Measurements from ENCODE around the gene C16orf87. TPM values are rescaled to one million over a fixed set of nuclear protein-coding genes. Genes with fewer than 3 reads are reported as not detected.

The C16orf87 gene
- total RNA-seq, 4 donors from 2014 or later: 5.1 to 13.3 (median 6.2) TPM

DNA sequence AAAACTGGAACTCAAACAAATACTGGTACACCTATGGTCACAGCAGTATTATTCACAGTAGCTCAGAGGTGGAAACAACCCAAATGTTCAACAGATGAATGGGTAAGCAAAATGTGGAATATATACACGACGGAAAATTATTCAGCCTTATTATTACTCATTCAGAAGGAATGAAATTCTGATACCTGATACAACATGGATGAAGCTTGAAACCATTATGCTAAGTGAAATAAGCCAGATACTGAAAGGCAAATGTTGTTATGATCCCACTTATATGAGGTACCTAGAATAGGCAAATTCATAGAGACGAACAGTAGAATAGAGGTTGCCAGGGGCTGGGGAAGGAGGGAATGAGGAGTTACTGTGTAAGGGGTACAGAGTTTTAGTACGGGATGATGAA is 55.8 kb downstream of the C16orf87 start:
- Histone ChIP-seq H3K36me3 (no peaks in the 10 kb centered on the region), H3K27ac (no peak overlapping the region), H3K4me1 (no peaks in the 10 kb centered on the region), H3K4me3 (replicated peaks in 1 of 3) (no peak overlapping the region), H3K27me3 (no peaks in the 10 kb centered on the region), H3K9me3 (no peaks in the 10 kb centered on the region)
- intact Hi-C loops (cut with DNase I): no loop called here
- no peak for TF ChIP-seq POLR2A (IDR thresholded peaks at IDR 0.05)
- TF ChIP-seq, protein P1, sequence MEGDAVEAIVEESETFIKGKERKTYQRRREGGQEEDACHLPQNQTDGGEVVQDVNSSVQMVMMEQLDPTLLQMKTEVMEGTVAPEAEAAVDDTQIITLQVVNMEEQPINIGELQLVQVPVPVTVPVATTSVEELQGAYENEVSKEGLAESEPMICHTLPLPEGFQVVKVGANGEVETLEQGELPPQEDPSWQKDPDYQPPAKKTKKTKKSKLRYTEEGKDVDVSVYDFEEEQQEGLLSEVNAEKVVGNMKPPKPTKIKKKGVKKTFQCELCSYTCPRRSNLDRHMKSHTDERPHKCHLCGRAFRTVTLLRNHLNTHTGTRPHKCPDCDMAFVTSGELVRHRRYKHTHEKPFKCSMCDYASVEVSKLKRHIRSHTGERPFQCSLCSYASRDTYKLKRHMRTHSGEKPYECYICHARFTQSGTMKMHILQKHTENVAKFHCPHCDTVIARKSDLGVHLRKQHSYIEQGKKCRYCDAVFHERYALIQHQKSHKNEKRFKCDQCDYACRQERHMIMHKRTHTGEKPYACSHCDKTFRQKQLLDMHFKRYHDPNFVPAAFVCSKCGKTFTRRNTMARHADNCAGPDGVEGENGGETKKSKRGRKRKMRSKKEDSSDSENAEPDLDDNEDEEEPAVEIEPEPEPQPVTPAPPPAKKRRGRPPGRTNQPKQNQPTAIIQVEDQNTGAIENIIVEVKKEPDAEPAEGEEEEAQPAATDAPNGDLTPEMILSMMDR (IDR thresholded peaks at IDR 0.05): no peak
- no peak for DNase-seq
- 86 to 90% methylated on average over 4 of the region's 4 CpGs for WGBS, 2 donors

DNA sequence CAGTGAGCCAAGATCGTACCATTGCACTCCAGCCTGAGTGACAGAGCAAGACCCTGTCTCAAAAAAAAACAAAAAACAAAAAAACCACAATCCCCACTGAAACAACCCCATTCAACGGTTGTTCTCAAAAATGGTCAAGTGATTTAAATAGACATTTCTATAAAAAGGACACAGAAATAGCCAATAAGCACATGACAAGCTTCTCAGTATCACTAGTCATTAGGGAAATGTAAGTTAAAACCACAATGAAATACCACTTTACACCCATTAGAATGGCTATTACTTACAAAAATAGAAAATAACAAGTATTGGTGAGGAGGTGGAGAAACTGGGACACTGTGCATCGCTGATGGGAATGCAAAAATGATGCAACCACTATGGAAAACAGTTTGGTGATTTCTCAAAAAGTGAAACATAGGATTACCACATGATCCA is 56.2 kb downstream of the C16orf87 start:
- WGBS, 2 donors: 77 to 85% methylated on average over 3 of the region's 3 CpGs
- Histone ChIP-seq H3K4me3 (replicated peaks in 1 of 3) (no peak overlapping the region), H3K27ac (no peak overlapping the region), H3K4me1 (no peaks in the 10 kb centered on the region), H3K36me3 (no peaks in the 10 kb centered on the region), H3K9me3 (no peaks in the 10 kb centered on the region), H3K27me3 (no peaks in the 10 kb centered on the region)
- intact Hi-C loops (cut with DNase I): no loop called here
- no peak for TF ChIP-seq POLR2A (IDR thresholded peaks at IDR 0.05)
- TF ChIP-seq, protein P1 (IDR thresholded peaks at IDR 0.05): no peak
- no peak for DNase-seq

DNA sequence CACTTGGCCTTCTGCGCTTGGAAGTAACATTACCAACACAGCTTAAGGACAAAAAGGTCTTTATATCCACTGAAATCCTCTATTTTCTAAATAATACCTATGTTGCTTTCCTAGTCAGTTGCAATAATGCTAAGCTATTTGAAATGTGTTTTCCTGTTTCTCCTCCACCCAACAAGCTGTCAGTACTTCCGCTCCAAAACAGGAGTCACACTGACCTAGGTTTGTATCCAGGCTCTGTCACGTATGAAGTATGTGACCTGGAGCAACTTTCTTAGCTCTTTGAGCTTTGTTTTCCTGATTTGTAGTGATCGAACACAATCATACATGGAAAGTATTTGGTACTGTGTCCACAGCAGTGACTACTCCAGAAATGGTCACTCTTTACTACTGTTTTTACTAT is 58.5 kb downstream of the C16orf87 start:
- Histone ChIP-seq H3K27me3 (no peaks in the 10 kb centered on the region), H3K36me3 (no peaks in the 10 kb centered on the region), H3K4me1 (no peaks in the 10 kb centered on the region), H3K27ac (no peak overlapping the region), H3K9me3 (no peaks in the 10 kb centered on the region), H3K4me3 (replicated peaks in 1 of 3) (no peak overlapping the region)
- TF ChIP-seq, protein P1 (IDR thresholded peaks at IDR 0.05): no peak
- TF ChIP-seq POLR2A (IDR thresholded peaks at IDR 0.05): no peak
- DNase-seq: no peak
- intact Hi-C loops (cut with DNase I): no loop called here
- 80 to 84% methylated on average over 4 of the region's 4 CpGs for WGBS, 2 donors

DNA sequence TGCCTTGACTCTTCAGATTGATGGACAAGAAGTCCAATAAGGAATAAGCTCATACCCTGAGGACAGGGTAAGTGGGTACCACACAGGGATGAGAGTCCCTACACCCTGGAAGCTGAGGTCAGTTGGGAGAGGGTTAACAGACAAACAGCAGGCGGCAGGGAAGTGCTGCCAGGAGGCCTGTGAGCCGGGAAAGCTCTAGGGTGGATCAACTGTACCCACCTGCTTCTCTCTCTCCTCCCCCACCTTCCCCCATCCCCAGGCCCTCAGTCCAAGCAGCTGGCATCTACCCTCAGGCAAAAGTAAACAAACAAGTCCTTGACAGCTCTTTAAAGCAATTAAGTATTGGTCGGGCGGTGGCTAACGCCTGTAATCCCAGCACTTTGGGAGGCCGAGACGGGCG is 62.2 kb downstream of the C16orf87 start:
- no peak for DNase-seq
- TF ChIP-seq, protein P1 (IDR thresholded peaks at IDR 0.05): no peak
- TF ChIP-seq POLR2A (IDR thresholded peaks at IDR 0.05): no peak

DNA sequence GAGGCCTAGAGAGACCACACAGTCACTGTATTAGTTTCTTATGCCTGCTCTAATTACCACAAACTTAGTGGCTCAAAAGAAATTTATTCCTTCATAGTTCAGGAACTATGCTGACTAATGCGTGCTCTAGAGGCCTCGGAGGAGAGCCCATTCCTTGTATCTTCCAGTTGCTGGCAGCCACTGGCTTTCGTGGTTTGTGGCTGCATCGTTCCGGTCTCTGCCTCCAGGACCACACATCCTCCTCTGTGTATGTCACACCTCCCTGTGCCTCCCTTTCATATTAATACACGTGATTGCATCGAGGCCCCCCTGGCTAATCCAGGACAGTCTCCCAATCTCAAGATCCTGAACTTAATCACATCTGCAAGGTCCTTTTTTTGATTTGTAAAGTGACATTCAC is 65.9 kb downstream of the C16orf87 start:
- Histone ChIP-seq H3K27ac (no peak overlapping the region), H3K9me3 (no peaks in the 10 kb centered on the region), H3K4me1 (no peaks in the 10 kb centered on the region), H3K4me3 (replicated peaks in 1 of 3) (no peak overlapping the region), H3K36me3 (no peaks in the 10 kb centered on the region), H3K27me3 (no peaks in the 10 kb centered on the region)
- TF ChIP-seq, protein P1 (IDR thresholded peaks at IDR 0.05): no peak
- TF ChIP-seq POLR2A (IDR thresholded peaks at IDR 0.05): no peak
- no peak for DNase-seq
- 70 to 85% methylated on average over 7 of the region's 7 CpGs for WGBS, 2 donors
- intact Hi-C loops (cut with DNase I): no loop called here

More for the DNA sequence above, 62.2 kb downstream of the C16orf87 start:
- Histone ChIP-seq H3K9me3 (no peaks in the 10 kb centered on the region), H3K27me3 (no peaks in the 10 kb centered on the region), H3K4me3 (replicated peaks in 1 of 3) (no peak overlapping the region), H3K36me3 (no peaks in the 10 kb centered on the region), H3K27ac (no peak overlapping the region), H3K4me1 (no peaks in the 10 kb centered on the region)
- 28 to 54% methylated on average over 8 of the region's 8 CpGs for WGBS, 2 donors
- intact Hi-C loops (cut with DNase I): no loop called here
